HG02852 (cell line): ENCODE measurements around the gene ACOXL.
"Not testable (repeated sequence)": the region's sequence is repeated elsewhere in the genome, so short reads cannot be mapped to it uniquely, and the experiment has no call there.

Experiments used
- ATAC-seq: cut with Tn5 transposase; IDR thresholded peaks from one replicate; pipeline ENCODE4 v1.9.1; 2021; ENCODE audit warnings: mild to moderate bottlenecking, moderate library complexity; ENCODE audit not compliant: unreplicated experiment

ACOXL gene

GRCh38 chr2:110852541-110853263 lies 120.3 kb downstream of the ACOXL start:
- ATAC-seq = no peak

- ATAC-seq = no peak
Observed at GRCh38 chr2:110853516-110853915, 121.1 kb downstream of the ACOXL start.

- ATAC-seq = no peak
Observed at GRCh38 chr2:110853948-110854347, 121.6 kb downstream of the ACOXL start.

GRCh38 chr2:110854355-110855081 lies 122.1 kb downstream of the ACOXL start:
- no peak for ATAC-seq

GRCh38 chr2:110855841-110856240 lies 123.5 kb downstream of the ACOXL start:
- ATAC-seq = not testable (repeated sequence)

- peak; percentile 94 for ATAC-seq
Observed at GRCh38 chr2:110858135-110858725, 125.9 kb downstream of the ACOXL start.

- ATAC-seq = no peak
Observed at GRCh38 chr2:110858993-110859701, 126.8 kb downstream of the ACOXL start.

- ATAC-seq = no peak
Observed at GRCh38 chr2:110860630-110861029, 128.3 kb downstream of the ACOXL start.

GRCh38 chr2:110861616-110862260 lies 129.4 kb downstream of the ACOXL start:
- ATAC-seq = no peak

- ATAC-seq = no peak
Observed at GRCh38 chr2:110863726-110864125, 131.4 kb downstream of the ACOXL start.

- no peak for ATAC-seq
Observed at GRCh38 chr2:110864176-110864575, 131.8 kb downstream of the ACOXL start.

- no peak for ATAC-seq
Observed at GRCh38 chr2:110864731-110865130, 132.4 kb downstream of the ACOXL start.

- peak; percentile 96 for ATAC-seq
Observed at GRCh38 chr2:110865188-110865587, 132.8 kb downstream of the ACOXL start.

GRCh38 chr2:110866045-110866444 lies 133.7 kb downstream of the ACOXL start:
- no peak for ATAC-seq

- ATAC-seq = no peak
Observed at GRCh38 chr2:110866466-110866865, 134.1 kb downstream of the ACOXL start.

- no peak for ATAC-seq
Observed at GRCh38 chr2:110867078-110867477, 134.7 kb downstream of the ACOXL start.

GRCh38 chr2:110868971-110869370 lies 136.6 kb downstream of the ACOXL start:
- ATAC-seq = no peak

- no peak for ATAC-seq
Observed at GRCh38 chr2:110869472-110870446, 137.4 kb downstream of the ACOXL start.

GRCh38 chr2:110870545-110870944 lies 138.2 kb downstream of the ACOXL start:
- ATAC-seq = no peak

GRCh38 chr2:110871637-110872036 lies 139.3 kb downstream of the ACOXL start:
- ATAC-seq = peak; percentile 55
